H1 (cell line): ENCODE data around the gene GPN2. TPM values are rescaled to one million over a fixed set of nuclear protein-coding genes. Genes with fewer than 3 reads are reported as not detected.

Experiments
- CTCF ChIA-PET: fragments of 300-600 bp; sonication (Branson Sonifier 250); formaldehyde crosslinking; loops from one replicate; lab custom pipeline; 2021; ENCODE audit not compliant: partially characterized antibody; lab: Charles Lee
- POLR2A ChIA-PET: fragments of 300-600 bp; sonication (Branson Sonifier 250); formaldehyde crosslinking; loops from one replicate; lab custom pipeline; 2021; ENCODE audit warnings: inconsistent platforms; ENCODE audit not compliant: partially characterized antibody; lab: Charles Lee
- DNase-seq, 2 experiments: peaks; one replicate each; pipeline versions ENCODE4 v3.0.0 to v3.0.0-alpha.2; 2010 to 2022; ENCODE audit warnings: low spot score in 2 of 2, low read depth in 1 of 2, mixed read lengths in 1 of 2
- FAIRE-seq: peaks from 2 replicates; lab custom pipeline; 2011; peaks lifted over from hg19 to GRCh38; lab: Jason Lieb, UNC
- H2AFZ ChIP-seq: 2 replicates; pipeline ENCODE4 v1.8.1; 2012; ENCODE audit warnings: low read length, inconsistent platforms
- H2AK5ac ChIP-seq: 2 replicates; pipeline ENCODE4 v1.6.1; 2013; ENCODE audit warnings: low read depth, low read length
- H2BK120ac ChIP-seq: replicated peaks from 2 replicates; pipeline ENCODE3; 2013; ENCODE audit warnings: low read depth, low read length, inconsistent platforms
- H2BK12ac ChIP-seq: 2 replicates; pipeline ENCODE4 v1.6.1; 2013; ENCODE audit warnings: low read depth, low read length
- H2BK15ac ChIP-seq: 2 replicates; pipeline ENCODE4 v1.6.1; 2013; ENCODE audit warnings: low read length
- H2BK20ac ChIP-seq: 2 replicates; pipeline ENCODE4 v1.6.1; 2013; ENCODE audit warnings: low read length
- H2BK5ac ChIP-seq: 2 replicates; pipeline ENCODE4 v1.6.1; 2013; ENCODE audit warnings: low read depth, low read length
- H3K14ac ChIP-seq: 2 replicates; pipeline ENCODE4 v1.6.1; 2013; ENCODE audit warnings: inconsistent platforms; ENCODE audit not compliant: insufficient read length
- H3K18ac ChIP-seq: 2 replicates; pipeline ENCODE4 v1.6.1; 2013; ENCODE audit warnings: low read length; ENCODE audit errors: extremely low read depth
- H3K23ac ChIP-seq: 2 replicates; pipeline ENCODE4 v1.6.1; 2013; ENCODE audit warnings: inconsistent platforms; ENCODE audit not compliant: insufficient read length
- H3K23me2 ChIP-seq: 2 replicates; pipeline ENCODE4 v1.6.1; 2013; ENCODE audit warnings: low read depth, low read length
- H3K27ac ChIP-seq: 2 replicates; pipeline ENCODE4 v1.6.1; 2011; ENCODE audit warnings: low read depth, low read length, inconsistent platforms
- H3K27me3 ChIP-seq, 4 experiments: replicated peaks in 1 of 4; 1 replicate in 1 of 4; 2 replicates in 3 of 4; pipeline versions ENCODE4 v1.6.1 to v1.8.1; 2011 to 2013; ENCODE audit warnings: low read length in 3 of 4, mild to moderate bottlenecking in 3 of 4, inconsistent platforms in 2 of 4, mixed read lengths in 2 of 4, moderate library complexity in 1 of 4; ENCODE audit not compliant: control insufficient read depth in 3 of 4, insufficient read depth in 3 of 4; ENCODE audit errors: extremely low read depth in 1 of 4
- H3K36me3 ChIP-seq, 4 experiments: 2 replicates each; pipeline versions ENCODE4 v1.6.1 to v1.8.1; 2011 to 2013; ENCODE audit warnings: mild to moderate bottlenecking in 4 of 4, low read length in 3 of 4, moderate library complexity in 2 of 4, control low read depth in 1 of 4, inconsistent platforms in 1 of 4; ENCODE audit not compliant: insufficient read depth in 4 of 4, control insufficient read depth in 2 of 4
- H3K4ac ChIP-seq: replicated peaks from 2 replicates; pipeline ENCODE3; 2013; ENCODE audit warnings: low read length, low read depth, mixed read lengths, inconsistent platforms; ENCODE audit not compliant: insufficient read length
- H3K4me1 ChIP-seq, 4 experiments: replicated peaks in 1 of 4; 1 replicate in 1 of 4; 2 replicates in 3 of 4; pipeline versions ENCODE4 v1.6.1 to v1.8.1; 2011 to 2013; ENCODE audit warnings: low read length in 3 of 4, inconsistent platforms in 2 of 4, mixed read lengths in 1 of 4; ENCODE audit not compliant: insufficient read depth in 4 of 4, control insufficient read depth in 3 of 4
- H3K4me2 ChIP-seq, 2 experiments: 2 replicates each; pipeline versions ENCODE4 v1.6.1 to v1.8.1; 2011 to 2013; ENCODE audit warnings: low read depth in 2 of 2, low read length in 2 of 2, control low read depth in 1 of 2, inconsistent platforms in 1 of 2, mild to moderate bottlenecking in 1 of 2; ENCODE audit not compliant: insufficient read depth in 1 of 2
- H3K4me3 ChIP-seq, 4 experiments: fragments of 200-600, 300-600 bp in 1 of 4; sonication (generic), shearing (Covaris generic), sonication (Bioruptor Twin) in 1 of 4; 2 replicates each; pipeline versions ENCODE4 v1.5.1 to v1.8.1; 2011 to 2016; ENCODE audit warnings: low read length in 4 of 4, low read depth in 3 of 4, control low read depth in 2 of 4, inconsistent platforms in 2 of 4, mild to moderate bottlenecking in 2 of 4, mixed read lengths in 1 of 4, moderate library complexity in 1 of 4; ENCODE audit not compliant: insufficient read depth in 2 of 4; ENCODE audit errors: extremely low read depth in 1 of 4
- H3K56ac ChIP-seq: replicated peaks from 2 replicates; pipeline ENCODE3; 2013; ENCODE audit warnings: low read depth, mild to moderate bottlenecking, mixed read lengths, low read length, inconsistent platforms; ENCODE audit not compliant: insufficient read length
- H3K79me1 ChIP-seq: 2 replicates; pipeline ENCODE4 v1.6.1; 2013; ENCODE audit warnings: low read depth, low read length, control low read depth
- H3K79me2 ChIP-seq, 2 experiments: 2 replicates each; pipeline versions ENCODE4 v1.6.1 to v1.8.1; 2012 to 2013; ENCODE audit warnings: low read length in 2 of 2, mild to moderate bottlenecking in 2 of 2, inconsistent platforms in 1 of 2; ENCODE audit not compliant: insufficient read depth in 2 of 2, control insufficient read depth in 1 of 2
- H3K9ac ChIP-seq, 4 experiments: replicated peaks in 1 of 4; 1 replicate in 1 of 4; 2 replicates in 3 of 4; pipeline versions ENCODE4 v1.6.1 to v1.8.1; 2011 to 2013; ENCODE audit warnings: low read depth in 3 of 4, low read length in 3 of 4, control low read depth in 2 of 4, mild to moderate bottlenecking in 2 of 4, moderate library complexity in 2 of 4, inconsistent platforms in 1 of 4; ENCODE audit errors: extremely low read depth in 1 of 4
- H3K9me3 ChIP-seq, 2 experiments: 2 replicates each; pipeline versions ENCODE4 v1.6.1 to v1.8.1; 2012 to 2013; ENCODE audit warnings: mild to moderate bottlenecking in 2 of 2, moderate library complexity in 2 of 2, control low read depth in 1 of 2, inconsistent platforms in 1 of 2, low read depth in 1 of 2, low read length in 1 of 2, mixed read lengths in 1 of 2; ENCODE audit not compliant: insufficient read depth in 2 of 2
- H4K20me1 ChIP-seq, 2 experiments: replicated peaks in 1 of 2; 2 replicates each; pipeline versions ENCODE3 to v1.8.1; 2011 to 2013; ENCODE audit warnings: inconsistent platforms in 2 of 2, low read length in 2 of 2, mild to moderate bottlenecking in 1 of 2; ENCODE audit not compliant: insufficient read depth in 2 of 2, control insufficient read depth in 1 of 2
- H4K5ac ChIP-seq: 2 replicates; pipeline ENCODE4 v1.6.1; 2013; ENCODE audit warnings: low read length, low read depth, mixed read lengths, inconsistent platforms; ENCODE audit not compliant: insufficient read length
- H4K8ac ChIP-seq: 2 replicates; pipeline ENCODE4 v1.8.0; 2013; ENCODE audit warnings: mild to moderate bottlenecking, moderate library complexity, low read length, inconsistent platforms; ENCODE audit not compliant: insufficient read depth; ENCODE audit errors: extremely low read depth
- H4K91ac ChIP-seq: replicated peaks from 2 replicates; pipeline ENCODE3; 2013; ENCODE audit warnings: low read length, mixed read lengths, inconsistent platforms; ENCODE audit not compliant: insufficient read length
- EGR1 ChIP-seq: IDR thresholded peaks from 2 replicates; pipeline ENCODE4 v1.6.1; 2011; ENCODE audit warnings: low read depth, low read length, borderline replicate concordance
- POLR2A ChIP-seq, 2 experiments: IDR thresholded peaks; 1 replicate in 1 of 2; 2 replicates in 1 of 2; pipeline ENCODE4 v1.6.1; 2011; ENCODE audit warnings: low read depth in 2 of 2, low read length in 2 of 2, mild to moderate bottlenecking in 2 of 2; ENCODE audit errors: control extremely low read depth in 1 of 2
- WGBS, 2 experiments: shearing (Covaris generic) in 1 of 2; methylation state at CpG; one replicate each; pipeline versions ENCODE4 v1.1.6 to v1.1.7; 2013 to 2015; ENCODE audit warnings: low lambda C conversion rate in 2 of 2, mixed read lengths in 2 of 2, inconsistent platforms in 1 of 2, low coverage in 1 of 2, missing lambda C conversion rate in 1 of 2; ENCODE audit not compliant: insufficient replicate concordance in 2 of 2, insufficient coverage in 1 of 2, insufficient read length in 1 of 2; ENCODE audit errors: extremely low coverage in 1 of 2, missing lambda C conversion rate in 1 of 2; 5-methylcytosine and 5-hydroxymethylcytosine counted together
- polyA plus RNA-seq, 7 experiments: library from polyadenylated mRNA; depleted of rRNA in 3 of 7; stranded (reverse) in 5 of 7; unstranded in 2 of 7; fragments of >200 nt in 5 of 7; fragments of 200-250 nt in 2 of 7; gene quantifications; 1 replicate in 5 of 7; 2 replicates in 1 of 7; 4 replicates in 1 of 7; pipeline versions ENCODE4 v1.2.1 to v1.2.3, GENCODE V29; 2011 to 2013; ENCODE audit warnings: missing spikeins in 2 of 7, mixed read lengths in 2 of 7
- total RNA-seq: library from RNA; stranded (reverse); fragmentation: NEBNext Ultra II Directional; extraction: Animal tissue kit (Norgen Biotek cat#: 25700); gene quantifications from 2 replicates; pipeline ENCODE4 v1.2.1, GENCODE V29; 2021

The GPN2 gene
- total and polyA plus RNA-seq, 2 of the 8 experiments (the other 6 are each of a cell fraction or from before 2014, with no cell fraction given): 27.3 to 36.8 TPM

- H4K91ac ChIP-seq: no peak overlapping the region
- CTCF ChIA-PET: no interaction called here
- H3K27me3 ChIP-seq: no peaks in the 10 kb centered on the region
- TF ChIP-seq POLR2A (IDR thresholded peaks at IDR 0.05; ENCODE audit: control extremely low read depth in 1 of 2, low read depth in 2 of 2, low read length in 2 of 2) (peak in 1 of 2 experiments; percentile 16; a peak in 1 of 3 replicates), EGR1 (no peak)
- peak overlapping the region; percentile 93; the same call in 1 of the 2 replicates for H3K18ac ChIP-seq
- H3K56ac ChIP-seq: no peak overlapping the region
- no peak overlapping the region for H3K14ac ChIP-seq
- H4K8ac ChIP-seq: no peak overlapping the region
- H3K23ac ChIP-seq: no peak overlapping the region
- H2BK5ac ChIP-seq: 0 out of 2 replicates have a peak overlapping the region, but pooled peaks have one; percentile 88
- H3K9ac ChIP-seq: peak overlapping the region; percentile 76 to 92 (median 86)
- peaks cover 0 to 10% of the 10 kb centered on the region in 2 experiments for H4K20me1 ChIP-seq
- FAIRE-seq: no peak
- H3K4ac ChIP-seq: no peak overlapping the region
- H2BK20ac ChIP-seq: no peak overlapping the region
- no peak overlapping the region for H2BK120ac ChIP-seq
- H3K23me2 ChIP-seq: peaks cover 9% of the 10 kb centered on the region
- H3K4me1 ChIP-seq: peaks cover 0 to 6% (median 4%) of the 10 kb centered on the region in 4 experiments; a peak in 3 of 7 replicates
- POLR2A ChIA-PET: interaction anchor here (1.0 to 2.2 kb wide), 10 partner anchors 8 to 77 kb away, joined by 3 to 13 read pairs (median 4); partner anchors contain the start of genes GPATCH3 and NR0B2
- no peaks in the 10 kb centered on the region for H3K9me3 ChIP-seq
- H3K79me1 ChIP-seq: peaks cover 11% of the 10 kb centered on the region
- H3K79me2 ChIP-seq: peaks cover 12 to 34% of the 10 kb centered on the region in 2 experiments
- DNase-seq: no peak
- 64% methylated on average over 6 of the region's 6 CpGs; no CpG with 5 or more reads in 1 of the 2 experiments for WGBS, 2 experiments
- no peak overlapping the region; the same call in 1 of the 2 replicates for H2BK12ac ChIP-seq
- peak overlapping the region; percentile 54; the same call in 1 of the 2 replicates for H2AK5ac ChIP-seq
- peak overlapping the region; percentile 81 to 91 for H3K4me2 ChIP-seq
- peaks cover 12 to 37% (median 25%) of the 10 kb centered on the region in 4 experiments for H3K36me3 ChIP-seq
- no peak overlapping the region for H4K5ac ChIP-seq
- H2AFZ ChIP-seq: no peak overlapping the region
- peak overlapping the region; percentile 70 to 88 (median 82) for H3K4me3 ChIP-seq
- peak overlapping the region; percentile 90 for H3K27ac ChIP-seq
- no peak overlapping the region for H2BK15ac ChIP-seq
Observed at GRCh38 chr1:26922431-26922729, 32.3 kb upstream of the GPN2 start.
